Natural killer cell (primary cell): ENCODE measurements around the gene PPP1R9A. TPM values are rescaled to one million over a fixed set of nuclear protein-coding genes. Genes with fewer than 3 reads are reported as not detected.

Experiments used
- ATAC-seq, 3 donors: fragments of 150-1000 bp in 2 of 3; fragments of 200-7000 bp in 1 of 3; cut with Tn5 transposase; 1 replicate in 1 of 3; 2 replicates in 2 of 3; pipeline ENCODE4 v1.10.0; 2021; ENCODE audit warnings: mild to moderate bottlenecking in 2 of 3, moderate library complexity in 2 of 3
- DNase-seq, 2 donors: peaks; one replicate each; pipeline versions ENCODE4 v3.0.0 to v3.0.0-alpha.2; 2013 to 2021; ENCODE audit warnings: mixed read lengths in 1 of 2
- H3K27ac ChIP-seq: one replicate; pipeline ENCODE4 v1.5.1; 2013; ENCODE audit warnings: mild to moderate bottlenecking, low read length
- H3K27me3 ChIP-seq: one replicate; pipeline ENCODE4 v1.6.1; 2013; ENCODE audit warnings: low read length; ENCODE audit not compliant: control insufficient read depth, insufficient read depth
- H3K36me3 ChIP-seq: one replicate; pipeline ENCODE4 v1.6.1; 2013; ENCODE audit warnings: low read length; ENCODE audit not compliant: control insufficient read depth, insufficient read depth
- H3K4me1 ChIP-seq: one replicate; pipeline ENCODE4 v1.6.1; 2013; ENCODE audit warnings: low read length; ENCODE audit not compliant: control insufficient read depth, insufficient read depth
- H3K4me3 ChIP-seq: one replicate; pipeline ENCODE4 v1.5.1; 2013; ENCODE audit warnings: low read length
- H3K9me3 ChIP-seq: one replicate; pipeline ENCODE4 v1.6.1; 2013; ENCODE audit warnings: low read length; ENCODE audit not compliant: control insufficient read depth, insufficient read depth
- H3K27ac Mint-ChIP-seq, 2 donors: one replicate each; pipeline ENCODE4 v1.8.0; 2022; ENCODE audit warnings: mild to moderate bottlenecking in 2 of 2, mixed read lengths in 2 of 2, moderate library complexity in 1 of 2
- H3K27me3 Mint-ChIP-seq, 2 donors: one replicate each; pipeline ENCODE4 v1.8.0; 2022; ENCODE audit warnings: low read depth in 2 of 2, mixed read lengths in 2 of 2
- H3K36me3 Mint-ChIP-seq: one replicate; pipeline ENCODE4 v1.8.0; 2022; ENCODE audit warnings: mixed read lengths
- H3K4me1 Mint-ChIP-seq, 2 donors: one replicate each; pipeline ENCODE4 v1.8.0; 2022; ENCODE audit warnings: mixed read lengths in 2 of 2
- H3K4me3 Mint-ChIP-seq: one replicate; pipeline ENCODE4 v1.8.0; 2022; ENCODE audit warnings: mild to moderate bottlenecking, moderate library complexity, mixed read lengths
- H3K9me3 Mint-ChIP-seq, 2 donors: one replicate each; pipeline ENCODE4 v1.8.0; 2022; ENCODE audit warnings: mixed read lengths in 2 of 2
- CTCF ChIP-seq: fragments of 200-600 bp; IDR thresholded peaks from one replicate; pipeline ENCODE4 v1.8.0; 2022; ENCODE audit warnings: antibody characterized with exemption
- WGBS: methylation state at CpG from one replicate; pipeline ENCODE4 v1.1.7; 2013; ENCODE audit warnings: missing lambda C conversion rate; ENCODE audit not compliant: insufficient coverage; 5-methylcytosine and 5-hydroxymethylcytosine counted together
- intact Hi-C: fragments of 100-400 bp; cut with micrococcal nuclease; formaldehyde crosslinking; loops from one replicate; pipeline ENCODE4 v1.14.2; 2022
- total RNA-seq, 4 donors: library from RNA; stranded (reverse); fragments of 120-200 nt in 1 of 4; gene quantifications; one replicate each; pipeline versions ENCODE4 v1.2.3 to v1.2.4, GENCODE V29; 2013 to 2022

Gene PPP1R9A
- 1 to 10 TPM; 1.6 to 6.0 (median 2.0) TPM for total RNA-seq
- total RNA-seq (2013): 27.2 TPM

- H3K27me3 ChIP-seq: no peaks in the 10 kb centered on the region
- H3K4me1 Mint-ChIP-seq: peaks cover 10 to 15% of the 10 kb centered on the region in 2 donors
- no peaks in the 10 kb centered on the region for H3K9me3 Mint-ChIP-seq
- DNase-seq (no peak), ATAC-seq (peak in 2 of 3 donors; percentile 21 to 37)
- H3K27me3 Mint-ChIP-seq: peaks cover 15 to 33% of the 10 kb centered on the region in 2 donors
- H3K27ac Mint-ChIP-seq: peak within 1 kb of the TSS in 1 of 2 donors; percentile 4
- TF ChIP-seq CTCF: no peak
- intact Hi-C loops: no loop called here
- H3K27ac ChIP-seq: peak within 1 kb of the TSS; percentile 70
- H3K9me3 ChIP-seq: no peaks in the 10 kb centered on the region
- H3K36me3 Mint-ChIP-seq: no peaks in the 10 kb centered on the region
- H3K4me1 ChIP-seq: peaks cover 13% of the 10 kb centered on the region
- peak within 1 kb of the TSS; percentile 85 for H3K4me3 Mint-ChIP-seq
- WGBS: 14% methylated on average over 36 of the region's 36 CpGs
- no peaks in the 10 kb centered on the region for H3K36me3 ChIP-seq
- H3K4me3 ChIP-seq: peak within 1 kb of the TSS; percentile 50
Observed at GRCh38 chr7:94907026-94907810, at the start of gene PPP1R9A. Gene PPP1R9A, plus strand, starts transcription at chr7:94907594. Its CDS starts 2,520 bp downstream, at chr7:94910114.

GRCh38 chr7:94871132-94871531 is 36.3 kb upstream of the PPP1R9A start:
- Histone ChIP-seq H3K27me3 (no peaks in the 10 kb centered on the region), H3K9me3 (no peaks in the 10 kb centered on the region), H3K4me3 (no peak overlapping the region), H3K27ac (no peak overlapping the region), H3K4me1 (no peaks in the 10 kb centered on the region), H3K36me3 (no peaks in the 10 kb centered on the region)
- Mint-ChIP-seq H3K9me3 (peaks cover 3 to 6% of the 10 kb centered on the region in 2 donors), H3K27me3 (peaks cover 0 to 6% of the 10 kb centered on the region in 2 donors), H3K27ac (no peak overlapping the region), H3K4me3 (no peak overlapping the region), H3K4me1 (no peaks in the 10 kb centered on the region), H3K36me3 (no peaks in the 10 kb centered on the region)
- no peak for DNase-seq
- ATAC-seq: no peak
- no peak for TF ChIP-seq CTCF
- intact Hi-C loops: no loop called here

- Histone ChIP-seq H3K27ac (no peak overlapping the region), H3K9me3 (peaks cover 9% of the 10 kb centered on the region), H3K27me3 (no peaks in the 10 kb centered on the region), H3K4me1 (no peaks in the 10 kb centered on the region), H3K4me3 (no peak overlapping the region), H3K36me3 (no peaks in the 10 kb centered on the region)
- WGBS: 90% methylated on average over 3 of the region's 3 CpGs
- peaks cover 0 to 6% of the 10 kb centered on the region in 2 donors for H3K27me3 Mint-ChIP-seq
- H3K4me3 Mint-ChIP-seq: no peak overlapping the region
- H3K4me1 Mint-ChIP-seq: no peaks in the 10 kb centered on the region
- DNase-seq: no peak
- intact Hi-C loops: no loop called here
- H3K9me3 Mint-ChIP-seq: peaks cover 6 to 10% of the 10 kb centered on the region in 2 donors
- ATAC-seq: no peak
- H3K36me3 Mint-ChIP-seq: no peaks in the 10 kb centered on the region
- TF ChIP-seq CTCF: no peak
- no peak overlapping the region for H3K27ac Mint-ChIP-seq
Observed at GRCh38 chr7:94873239-94873638, 34.2 kb upstream of the PPP1R9A start.
